PFSK-1 (cell line): Measurements from ENCODE around the gene TBXA2R.

ENCODE experiments used
- FOXP2 ChIP-seq: optimal IDR thresholded peaks from 2 replicates; pipeline ENCODE3; 2011; ENCODE audit warnings: borderline replicate concordance, control low read depth, inconsistent platforms; ENCODE audit not compliant: insufficient read depth; ENCODE audit errors: extremely low read length, extremely low read depth
- POLR2AphosphoS5 ChIP-seq: IDR thresholded peaks from 2 replicates; pipeline ENCODE4 v1.6.1; 2012; ENCODE audit warnings: low read depth, mild to moderate bottlenecking, control low read depth, low read length, moderate library complexity
- SIN3A ChIP-seq: IDR thresholded peaks from 2 replicates; pipeline ENCODE4 v1.6.1; 2012; ENCODE audit warnings: mild to moderate bottlenecking, low read length, moderate library complexity, borderline replicate concordance; ENCODE audit not compliant: insufficient read depth
- TAF1 ChIP-seq: IDR thresholded peaks from 2 replicates; pipeline ENCODE4 v1.6.1; 2012; ENCODE audit warnings: low read length, control low read depth, borderline replicate concordance; ENCODE audit not compliant: insufficient read depth
- TF ChIP-seq, protein P1 (sequence below), 2 experiments: IDR thresholded peaks; 2 replicates each; pipeline versions ENCODE4 v1.6.1 to v1.8.0; 2011 to 2012; ENCODE audit warnings: low read depth in 2 of 2, low read length in 2 of 2, control low read depth in 1 of 2, inconsistent platforms in 1 of 2, mild to moderate bottlenecking in 1 of 2, moderate library complexity in 1 of 2; ENCODE audit not compliant: insufficient read depth in 1 of 2

DNA sequence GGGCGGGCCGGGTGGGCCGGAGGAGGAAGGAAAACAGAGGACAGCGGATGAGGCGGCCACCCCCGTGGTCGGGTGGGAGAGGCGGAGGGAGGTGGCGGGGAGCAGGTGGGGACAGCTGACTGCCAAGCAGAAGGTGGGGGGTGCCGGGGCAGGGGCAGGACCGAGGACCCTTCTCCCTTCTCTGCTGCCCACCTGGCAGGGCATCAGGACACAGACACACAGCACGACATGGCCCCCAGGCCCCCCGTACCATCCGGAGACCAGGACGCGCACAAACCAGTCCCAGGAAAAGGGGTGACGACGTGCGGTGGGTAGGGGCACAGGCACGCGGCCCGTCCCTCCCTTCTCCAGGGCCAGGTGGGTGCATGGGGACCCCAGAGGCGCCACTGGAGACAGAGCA lies 30.9 kb upstream of the TBXA2R start:
- no peak for TF ChIP-seq TAF1
- TF ChIP-seq SIN3A: no peak
- TF ChIP-seq POLR2AphosphoS5: no peak
- no peak for TF ChIP-seq FOXP2
- TF ChIP-seq, protein P1, sequence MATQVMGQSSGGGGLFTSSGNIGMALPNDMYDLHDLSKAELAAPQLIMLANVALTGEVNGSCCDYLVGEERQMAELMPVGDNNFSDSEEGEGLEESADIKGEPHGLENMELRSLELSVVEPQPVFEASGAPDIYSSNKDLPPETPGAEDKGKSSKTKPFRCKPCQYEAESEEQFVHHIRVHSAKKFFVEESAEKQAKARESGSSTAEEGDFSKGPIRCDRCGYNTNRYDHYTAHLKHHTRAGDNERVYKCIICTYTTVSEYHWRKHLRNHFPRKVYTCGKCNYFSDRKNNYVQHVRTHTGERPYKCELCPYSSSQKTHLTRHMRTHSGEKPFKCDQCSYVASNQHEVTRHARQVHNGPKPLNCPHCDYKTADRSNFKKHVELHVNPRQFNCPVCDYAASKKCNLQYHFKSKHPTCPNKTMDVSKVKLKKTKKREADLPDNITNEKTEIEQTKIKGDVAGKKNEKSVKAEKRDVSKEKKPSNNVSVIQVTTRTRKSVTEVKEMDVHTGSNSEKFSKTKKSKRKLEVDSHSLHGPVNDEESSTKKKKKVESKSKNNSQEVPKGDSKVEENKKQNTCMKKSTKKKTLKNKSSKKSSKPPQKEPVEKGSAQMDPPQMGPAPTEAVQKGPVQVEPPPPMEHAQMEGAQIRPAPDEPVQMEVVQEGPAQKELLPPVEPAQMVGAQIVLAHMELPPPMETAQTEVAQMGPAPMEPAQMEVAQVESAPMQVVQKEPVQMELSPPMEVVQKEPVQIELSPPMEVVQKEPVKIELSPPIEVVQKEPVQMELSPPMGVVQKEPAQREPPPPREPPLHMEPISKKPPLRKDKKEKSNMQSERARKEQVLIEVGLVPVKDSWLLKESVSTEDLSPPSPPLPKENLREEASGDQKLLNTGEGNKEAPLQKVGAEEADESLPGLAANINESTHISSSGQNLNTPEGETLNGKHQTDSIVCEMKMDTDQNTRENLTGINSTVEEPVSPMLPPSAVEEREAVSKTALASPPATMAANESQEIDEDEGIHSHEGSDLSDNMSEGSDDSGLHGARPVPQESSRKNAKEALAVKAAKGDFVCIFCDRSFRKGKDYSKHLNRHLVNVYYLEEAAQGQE (IDR thresholded peaks at IDR 0.05; ENCODE audit: insufficient read depth in 1 of 2, low read depth in 2 of 2, low read length in 2 of 2): no peak
